Right lobe of liver (tissue), 6 donors: ENCODE results near the gene PMEPA1. TPM values are rescaled to one million over a fixed set of nuclear protein-coding genes. Genes with fewer than 3 reads are reported as not detected.

ENCODE experiments used
- ATAC-seq, 4 donors: fragments of 200-7000 bp; cut with Tn5 transposase; one replicate each; pipeline ENCODE4 v1.9.1; 2020; ENCODE audit warnings: mild to moderate bottlenecking in 4 of 4, moderate library complexity in 4 of 4
- DNase-seq, 3 donors: peaks; one replicate each; pipeline ENCODE4 v3.0.0-alpha.2; 2020
- H3K27ac ChIP-seq, 3 donors: fragments of 200-600 bp; one replicate each; pipeline ENCODE4 v1.8.0; 2022
- H3K27me3 ChIP-seq, 2 donors: fragments of 200-600 bp; one replicate each; pipeline ENCODE4 v1.8.0; 2022
- H3K36me3 ChIP-seq, 4 donors: fragments of 200-600 bp; sonication (generic) in 1 of 4; one replicate each; pipeline versions ENCODE4 v1.5.1 to v1.8.0; 2017 to 2022; ENCODE audit warnings: control low read depth in 1 of 4
- H3K4me1 ChIP-seq, 4 donors: fragments of 200-600 bp; sonication (generic) in 1 of 4; one replicate each; pipeline versions ENCODE4 v1.5.1 to v1.8.0; 2017 to 2022; ENCODE audit warnings: control low read depth in 1 of 4
- H3K4me3 ChIP-seq, 3 donors: fragments of 200-600 bp; one replicate each; pipeline ENCODE4 v1.8.0; 2022
- H3K9me3 ChIP-seq, 4 donors: fragments of 200-600 bp; sonication (generic) in 1 of 4; one replicate each; pipeline versions ENCODE4 v1.5.1 to v1.8.0; 2017 to 2022; ENCODE audit warnings: control low read depth in 1 of 4
- POLR2A ChIP-seq: fragments of 450-650 bp; IDR thresholded peaks from one replicate; pipeline ENCODE4 v1.6.1; 2017; ENCODE audit warnings: antibody characterized with exemption, mild to moderate bottlenecking
- WGBS: methylation state at CpG from one replicate; pipeline ENCODE4 v1.1.6; 2018; ENCODE audit warnings: low coverage, low lambda C conversion rate; ENCODE audit not compliant: insufficient coverage; ENCODE audit errors: missing lambda C conversion rate; 5-methylcytosine and 5-hydroxymethylcytosine counted together
- intact Hi-C, 2 donors: fragments of 100-400 bp; cut with DNase I; formaldehyde crosslinking; loops; one replicate each; pipeline versions ENCODE4 v1.11.2 to v1.14.1; 2022
- total RNA-seq, 6 experiments: library from RNA; depleted of rRNA in 2 of 6; stranded (reverse); fragments of >200 nt in 2 of 6; fragmentation: NEBNext Ultra II Directional in 3 of 6; extraction: Animal tissue kit (Norgen Biotek cat#: 25700) in 3 of 6; gene quantifications; one replicate each; pipeline versions ENCODE4 v1.1.0 to v1.2.4, GENCODE V29; 2016 to 2023
- TF ChIP-seq, protein P1 (sequence below), 4 donors: fragments of 200-600 bp in 3 of 4; fragments of 450-650 bp in 1 of 4; IDR thresholded peaks; one replicate each; pipeline versions ENCODE4 v1.5.1 to v1.8.0; 2016 to 2022; ENCODE audit warnings: antibody characterized with exemption in 4 of 4, mild to moderate bottlenecking in 2 of 4
- donor health status: DM: no; HTN: yes; CAD: no.
- donor health status: DM: no; HTN: no; CAD: no.
- donor health status: DM: no; HTN: no; CAD: no.
- donor health status: DM: no; HTN: yes; CAD: no.
- donor health status: DM: no; HTN: yes; CAD: no.

Gene PMEPA1
- total RNA-seq, 6 experiments from 2014 or later, result 0.50 to 2.3 (median 1.4) TPM

DNA sequence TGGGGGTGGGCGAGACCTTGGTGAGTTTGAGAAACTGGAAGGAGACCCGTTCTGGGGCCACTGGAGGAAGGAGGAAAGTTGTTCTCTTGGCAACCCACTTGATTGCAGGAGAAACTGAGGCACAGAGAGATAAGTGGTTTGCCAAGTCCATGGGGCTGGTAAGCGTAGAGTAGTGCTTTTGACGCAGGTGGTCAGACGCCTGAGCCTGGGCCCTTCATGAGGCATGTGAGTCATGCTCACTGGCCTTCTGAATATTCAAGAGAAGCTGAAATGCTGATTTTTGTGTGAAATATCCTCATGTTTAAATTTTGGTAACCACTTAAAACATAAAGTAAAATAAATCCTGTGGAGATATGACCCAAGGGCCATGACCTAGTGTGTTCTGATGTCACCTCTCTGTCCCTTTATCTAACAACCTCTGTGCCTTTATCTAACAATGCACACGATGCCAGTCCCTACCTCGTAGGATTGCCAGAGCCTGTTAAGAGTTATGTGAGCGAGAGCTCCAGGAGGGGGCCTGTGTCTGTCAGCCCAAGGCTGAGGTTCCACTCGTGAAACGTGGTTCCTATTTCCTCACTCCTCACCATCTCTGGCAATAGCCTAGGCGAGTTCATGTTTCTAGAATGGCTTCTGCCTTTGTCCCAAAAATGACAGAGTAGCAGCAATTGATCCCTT lies 32.8 kb upstream of the PMEPA1 start:
- Histone ChIP-seq H3K4me1 (no peaks in the 10 kb centered on the region), H3K36me3 (no peaks in the 10 kb centered on the region), H3K27me3 (no peaks in the 10 kb centered on the region), H3K27ac (no peak overlapping the region), H3K9me3 (no peaks in the 10 kb centered on the region), H3K4me3 (no peak overlapping the region)
- ATAC-seq (no peak), DNase-seq (no peak)
- WGBS, result 49% methylated on average over 11 of the region's 11 CpGs
- intact Hi-C loops, result no loop called here
- TF ChIP-seq, protein P1, sequence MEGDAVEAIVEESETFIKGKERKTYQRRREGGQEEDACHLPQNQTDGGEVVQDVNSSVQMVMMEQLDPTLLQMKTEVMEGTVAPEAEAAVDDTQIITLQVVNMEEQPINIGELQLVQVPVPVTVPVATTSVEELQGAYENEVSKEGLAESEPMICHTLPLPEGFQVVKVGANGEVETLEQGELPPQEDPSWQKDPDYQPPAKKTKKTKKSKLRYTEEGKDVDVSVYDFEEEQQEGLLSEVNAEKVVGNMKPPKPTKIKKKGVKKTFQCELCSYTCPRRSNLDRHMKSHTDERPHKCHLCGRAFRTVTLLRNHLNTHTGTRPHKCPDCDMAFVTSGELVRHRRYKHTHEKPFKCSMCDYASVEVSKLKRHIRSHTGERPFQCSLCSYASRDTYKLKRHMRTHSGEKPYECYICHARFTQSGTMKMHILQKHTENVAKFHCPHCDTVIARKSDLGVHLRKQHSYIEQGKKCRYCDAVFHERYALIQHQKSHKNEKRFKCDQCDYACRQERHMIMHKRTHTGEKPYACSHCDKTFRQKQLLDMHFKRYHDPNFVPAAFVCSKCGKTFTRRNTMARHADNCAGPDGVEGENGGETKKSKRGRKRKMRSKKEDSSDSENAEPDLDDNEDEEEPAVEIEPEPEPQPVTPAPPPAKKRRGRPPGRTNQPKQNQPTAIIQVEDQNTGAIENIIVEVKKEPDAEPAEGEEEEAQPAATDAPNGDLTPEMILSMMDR (IDR thresholded peaks at IDR 0.05), result no peak

DNA sequence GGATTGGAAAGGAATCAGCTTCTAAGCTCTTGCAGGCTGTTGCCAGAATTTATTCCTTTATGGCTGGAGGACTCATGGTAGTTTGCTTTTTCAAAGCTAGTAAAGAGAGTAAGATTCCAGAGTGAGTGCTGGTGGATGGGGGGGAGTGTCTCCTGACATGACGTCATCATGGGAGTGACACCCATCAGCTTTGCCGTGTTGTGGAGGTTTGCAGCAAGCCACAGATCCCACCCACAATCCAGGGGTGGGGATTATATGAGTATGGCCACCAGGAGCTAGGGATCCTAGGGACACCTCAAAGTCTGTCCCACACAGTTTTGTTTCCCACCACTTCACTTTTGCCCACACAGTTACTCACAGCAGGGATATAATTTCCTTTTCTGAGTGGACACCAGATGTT lies 28.7 kb upstream of the PMEPA1 start:
- DNase-seq, result no peak
- no peak for TF ChIP-seq POLR2A
- TF ChIP-seq, protein P1 (IDR thresholded peaks at IDR 0.05), result no peak
- H3K4me1 ChIP-seq, result no peaks in the 10 kb centered on the region
- no peak overlapping the region for H3K27ac ChIP-seq
- no peaks in the 10 kb centered on the region for H3K9me3 ChIP-seq
- WGBS, result no CpG with 5 or more reads among the region's 2 CpGs
- H3K36me3 ChIP-seq, result no peaks in the 10 kb centered on the region
- no peaks in the 10 kb centered on the region for H3K27me3 ChIP-seq
- no peak for ATAC-seq
- intact Hi-C loops, result no loop called here
- H3K4me3 ChIP-seq, result no peak overlapping the region

DNA sequence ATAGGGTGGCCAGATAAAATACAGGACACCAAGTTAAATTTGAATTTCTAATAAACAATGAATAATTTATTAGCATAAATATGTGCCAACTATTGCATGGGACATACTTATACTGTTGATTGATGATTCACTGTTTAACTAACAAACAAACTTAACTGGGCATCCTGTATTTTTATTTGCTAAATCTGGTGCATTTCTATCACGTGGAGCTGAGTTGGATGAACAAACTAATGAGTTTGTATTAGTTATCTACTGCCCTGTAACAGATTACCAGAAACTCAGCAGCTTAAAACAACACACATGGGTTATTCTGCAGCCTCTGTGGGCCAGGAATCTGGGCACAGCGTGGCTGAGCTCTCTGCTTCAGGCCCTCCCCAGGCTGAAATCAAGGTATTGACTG lies 28.2 kb upstream of the PMEPA1 start:
- 20% methylated on average over 2 of the region's 2 CpGs for WGBS
- DNase-seq, result no peak

DNA sequence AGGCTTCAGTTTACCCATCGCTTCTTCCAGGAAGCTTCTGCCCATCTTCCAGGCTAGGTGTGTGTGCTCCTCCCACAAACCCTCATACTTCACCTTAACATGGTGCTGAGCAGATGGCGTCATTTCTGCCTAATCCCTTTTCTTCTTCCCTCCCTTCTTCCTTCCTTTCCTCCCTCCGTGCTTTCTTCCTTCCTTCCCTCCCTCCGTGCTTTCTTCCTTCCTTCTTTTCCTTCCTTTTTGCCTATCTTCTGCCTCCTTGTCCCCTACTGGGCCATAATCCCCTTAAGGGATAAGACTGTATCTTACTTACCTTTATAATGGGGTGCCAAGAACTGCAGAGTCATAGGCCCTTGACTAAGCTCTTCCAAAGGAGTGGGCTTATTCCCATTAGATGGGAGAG lies 27.5 kb upstream of the PMEPA1 start:
- no peak overlapping the region for H3K27ac ChIP-seq
- no peak for TF ChIP-seq POLR2A
- TF ChIP-seq, protein P1 (IDR thresholded peaks at IDR 0.05), result no peak
- intact Hi-C loops, result no loop called here
- H3K4me3 ChIP-seq, result no peak overlapping the region
- H3K4me1 ChIP-seq, result no peaks in the 10 kb centered on the region
- no peaks in the 10 kb centered on the region for H3K27me3 ChIP-seq
- WGBS, result 37% methylated on average over 4 of the region's 4 CpGs
- no peaks in the 10 kb centered on the region for H3K9me3 ChIP-seq
- ATAC-seq (no peak), DNase-seq (no peak)
- no peaks in the 10 kb centered on the region for H3K36me3 ChIP-seq

More for the DNA sequence above, 28.2 kb upstream of the PMEPA1 start:
- Histone ChIP-seq H3K4me1 (no peaks in the 10 kb centered on the region), H3K9me3 (no peaks in the 10 kb centered on the region), H3K4me3 (no peak overlapping the region), H3K27me3 (no peaks in the 10 kb centered on the region), H3K36me3 (no peaks in the 10 kb centered on the region), H3K27ac (no peak overlapping the region)
- no peak for ATAC-seq
- intact Hi-C loops, result no loop called here
- TF ChIP-seq, protein P1 (IDR thresholded peaks at IDR 0.05), result no peak
- TF ChIP-seq POLR2A, result no peak
